Activated naive CD8-positive, alpha-beta T cell treated with anti-CD3 and anti-CD28 coated beads for 36 hours (primary cell): ENCODE measurements around the gene LGI4. TPM values are rescaled to one million over a fixed set of nuclear protein-coding genes. Genes with fewer than 3 reads are reported as not detected.
"Not testable (repeated sequence)": the region's sequence is repeated elsewhere in the genome, so short reads cannot be mapped to it uniquely, and the experiment has no call there.

Source experiments
- DNase-seq: peaks from one replicate; pipeline ENCODE4 v3.0.0; 2021
- H3K27ac Mint-ChIP-seq: one replicate; pipeline ENCODE4 v1.8.0; 2022; ENCODE audit warnings: mild to moderate bottlenecking, moderate library complexity, mixed read lengths
- H3K27me3 Mint-ChIP-seq: one replicate; pipeline ENCODE4 v1.8.0; 2022; ENCODE audit warnings: mild to moderate bottlenecking, mixed read lengths
- H3K36me3 Mint-ChIP-seq: one replicate; pipeline ENCODE4 v1.8.0; 2021; ENCODE audit warnings: mild to moderate bottlenecking, mixed read lengths
- H3K4me1 Mint-ChIP-seq: one replicate; pipeline ENCODE4 v1.8.0; 2021; ENCODE audit warnings: mixed read lengths
- H3K4me3 Mint-ChIP-seq: one replicate; pipeline ENCODE4 v1.8.0; 2022; ENCODE audit warnings: mild to moderate bottlenecking, moderate library complexity, mixed read lengths
- H3K9me3 Mint-ChIP-seq: one replicate; pipeline ENCODE4 v1.8.0; 2022; ENCODE audit warnings: mixed read lengths
- total RNA-seq, 2 experiments: library from RNA; stranded (reverse); gene quantifications; one replicate each; pipeline ENCODE4 v1.2.3, GENCODE V29; 2021

Gene LGI4
- total RNA-seq, 2 experiments from 2014 or later: not detected

DNA sequence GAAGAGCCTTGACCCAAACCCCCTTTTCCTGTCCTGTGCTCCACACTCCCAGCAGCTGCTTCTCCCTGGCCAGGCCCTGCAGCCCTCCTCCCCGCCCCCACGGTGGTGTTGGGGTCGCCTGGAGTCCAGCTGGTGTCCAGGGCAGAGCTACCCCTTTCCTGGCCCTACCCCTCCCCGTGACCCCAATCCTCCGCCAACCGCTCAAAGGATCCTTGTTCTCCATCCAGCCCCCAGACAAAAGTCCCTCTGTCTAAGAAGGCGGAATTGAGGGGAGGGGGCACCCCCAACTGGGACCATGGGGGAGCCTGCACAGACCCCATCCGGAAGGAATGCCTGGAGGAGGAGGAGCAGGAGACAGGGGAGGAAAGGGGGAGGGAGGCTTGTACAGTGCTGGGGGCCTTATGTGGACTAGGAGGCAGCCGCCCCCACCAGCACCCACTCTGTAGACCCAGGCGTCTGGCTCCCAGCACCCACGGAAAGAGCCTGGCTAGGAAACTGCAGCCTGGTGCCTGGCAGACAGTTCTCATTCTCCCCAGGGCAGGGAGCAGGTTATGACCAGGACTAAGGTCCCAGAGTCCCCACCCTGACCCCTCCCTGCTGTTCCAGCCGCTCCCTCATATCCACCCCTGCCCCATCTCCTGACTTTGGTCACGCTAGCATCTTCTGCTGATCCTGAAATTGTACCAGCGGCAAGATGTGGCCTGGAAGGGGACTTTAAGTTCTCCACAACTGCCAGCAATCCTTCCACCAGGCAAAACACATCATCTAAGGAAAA lies 19.5 kb downstream of the LGI4 start, which contains the start of gene FXYD3:
Gene FXYD3, plus strand, starts transcription at position 647 of the 775 bp plus-strand sequence. CDS start 3,554 bp downstream, outside the sequence.
- H3K27ac Mint-ChIP-seq: no peak within 1 kb of the TSS
- H3K27me3 Mint-ChIP-seq: no peaks in the 10 kb centered on the region
- no peaks in the 10 kb centered on the region for H3K36me3 Mint-ChIP-seq
- no peaks in the 10 kb centered on the region for H3K9me3 Mint-ChIP-seq
- no peak for DNase-seq
- H3K4me1 Mint-ChIP-seq: peaks cover 5% of the 10 kb centered on the region
- H3K4me3 Mint-ChIP-seq: no peak within 1 kb of the TSS

DNA sequence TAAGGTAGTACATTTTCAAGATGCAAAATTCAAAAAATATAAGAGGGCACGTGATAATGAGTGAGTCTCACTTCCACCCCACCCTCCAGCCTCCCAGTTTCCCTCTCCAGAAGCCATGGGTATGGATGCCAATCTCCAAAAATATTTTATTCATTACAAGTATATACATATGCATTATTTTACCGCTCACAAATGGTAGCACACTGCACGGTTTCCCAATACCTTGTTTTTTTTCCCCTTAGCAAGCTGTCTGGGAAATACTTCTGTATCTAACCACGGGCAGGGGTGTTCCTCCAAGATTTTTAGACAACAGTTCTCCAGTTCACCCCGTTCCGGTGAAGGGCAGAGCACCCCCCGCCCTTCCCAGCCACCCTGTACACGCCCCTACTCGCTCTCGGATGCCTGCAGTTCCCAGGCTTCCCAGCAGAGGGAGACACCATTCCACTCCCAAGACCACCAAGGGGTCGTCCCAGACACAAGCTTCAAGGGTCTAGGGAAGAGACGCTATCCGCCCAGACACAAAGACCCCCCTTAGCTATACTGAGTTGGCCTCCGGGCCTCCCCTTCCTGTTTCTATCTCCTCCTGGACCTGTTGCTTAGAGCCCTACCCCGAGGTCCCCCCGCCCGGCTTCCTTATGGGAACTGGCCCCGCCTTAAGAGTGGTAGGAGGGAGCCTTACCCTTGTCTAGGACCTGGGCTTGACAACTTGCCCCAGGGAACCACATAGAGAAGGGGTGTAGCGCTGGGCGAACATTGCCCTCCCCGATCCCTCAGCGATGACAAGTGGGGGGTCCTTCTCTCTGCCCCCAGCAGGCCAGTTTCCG lies 20.3 kb downstream of the LGI4 start:
- H3K36me3 Mint-ChIP-seq: no peaks in the 10 kb centered on the region
- DNase-seq: peak; percentile 70
- no peaks in the 10 kb centered on the region for H3K27me3 Mint-ChIP-seq
- peak overlapping the region; percentile 42 for H3K27ac Mint-ChIP-seq
- H3K9me3 Mint-ChIP-seq: no peaks in the 10 kb centered on the region
- H3K4me1 Mint-ChIP-seq: peaks cover 5% of the 10 kb centered on the region
- no peak overlapping the region for H3K4me3 Mint-ChIP-seq

- H3K27ac Mint-ChIP-seq: no peak overlapping the region
- no peaks in the 10 kb centered on the region for H3K27me3 Mint-ChIP-seq
- no peaks in the 10 kb centered on the region for H3K9me3 Mint-ChIP-seq
These were observed 21.7 kb downstream of the LGI4 start for GRCh38 chr19:35112995-35113688.

DNA sequence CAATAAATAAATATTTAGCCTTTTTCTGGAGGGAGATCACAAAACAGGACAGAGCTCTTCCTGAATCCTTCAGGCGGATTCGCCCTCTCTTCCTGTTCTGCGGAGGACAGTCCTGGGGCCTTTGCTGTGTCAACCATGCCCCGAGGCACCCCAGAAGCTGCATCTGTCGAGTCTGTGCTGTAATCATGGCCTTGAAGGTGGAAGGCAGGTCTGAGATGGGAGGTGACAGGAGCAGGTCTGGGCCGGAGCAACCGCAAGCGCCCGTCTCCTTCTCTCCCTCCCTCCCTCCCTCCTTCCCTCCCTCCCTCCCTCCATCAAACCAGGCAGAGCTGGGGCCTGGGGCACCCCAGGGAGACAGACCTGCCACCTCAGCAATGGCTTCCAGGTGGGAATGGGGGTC lies 23.9 kb downstream of the LGI4 start:
- Mint-ChIP-seq H3K27ac (no peak overlapping the region), H3K4me3 (no peak overlapping the region), H3K36me3 (peaks cover 1% of the 10 kb centered on the region), H3K4me1 (peaks cover 10% of the 10 kb centered on the region), H3K9me3 (no peaks in the 10 kb centered on the region), H3K27me3 (no peaks in the 10 kb centered on the region)
- no peak for DNase-seq

More at GRCh38 chr19:35112995-35113688, 21.7 kb downstream of the LGI4 start:
- Mint-ChIP-seq H3K36me3 (no peaks in the 10 kb centered on the region), H3K4me3 (no peak overlapping the region), H3K4me1 (peaks cover 5% of the 10 kb centered on the region)
- DNase-seq: no peak

DNA sequence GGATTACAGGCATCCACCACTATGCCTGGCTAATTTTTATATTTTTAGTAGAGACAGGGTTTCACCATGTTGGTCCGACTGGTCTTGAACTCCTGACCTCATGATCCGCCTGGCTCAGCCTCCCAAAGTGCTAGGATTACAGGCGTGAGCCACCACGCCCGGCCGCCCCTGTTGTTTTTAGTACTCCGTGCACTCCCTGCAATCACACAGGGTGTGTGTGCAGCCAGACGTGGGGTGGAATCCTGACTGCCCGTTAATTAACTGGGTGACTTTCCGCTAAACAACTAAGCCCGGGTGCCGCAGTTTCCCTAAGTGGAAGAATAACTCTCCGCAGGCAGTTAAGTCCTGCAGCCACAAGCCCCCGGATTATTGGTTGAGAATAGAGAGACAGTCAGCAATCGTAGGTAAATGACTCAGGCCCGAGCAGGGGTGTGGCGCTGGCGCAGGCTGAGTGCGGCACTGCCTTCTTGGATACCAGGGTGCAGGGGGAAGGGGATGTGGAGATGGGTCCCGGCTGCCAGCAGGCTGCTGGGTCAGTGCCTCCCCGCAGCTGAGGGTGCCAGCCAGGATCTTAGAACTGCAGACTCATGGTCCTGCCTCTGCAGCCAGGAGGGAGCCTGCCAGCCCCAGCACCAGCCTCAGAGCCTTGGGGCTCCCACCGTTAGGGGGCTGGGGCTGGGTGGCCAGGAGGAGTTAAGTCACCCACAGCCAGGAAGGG lies 25.3 kb downstream of the LGI4 start:
- Mint-ChIP-seq H3K27me3 (no peaks in the 10 kb centered on the region), H3K4me1 (peaks cover 7% of the 10 kb centered on the region), H3K27ac (no peak overlapping the region), H3K36me3 (peaks cover 2% of the 10 kb centered on the region), H3K9me3 (no peaks in the 10 kb centered on the region), H3K4me3 (no peak overlapping the region)
- no peak for DNase-seq

- Mint-ChIP-seq H3K9me3 (no peaks in the 10 kb centered on the region), H3K4me3 (no peak overlapping the region), H3K27me3 (no peaks in the 10 kb centered on the region), H3K36me3 (peaks cover 2% of the 10 kb centered on the region), H3K27ac (no peak overlapping the region), H3K4me1 (peaks cover 5% of the 10 kb centered on the region)
- DNase-seq: no peak
These were observed 26.1 kb downstream of the LGI4 start for GRCh38 chr19:35108730-35109129.

GRCh38 chr19:35107545-35107944 lies 27.3 kb downstream of the LGI4 start:
- Mint-ChIP-seq H3K27ac (no peak overlapping the region), H3K4me1 (peaks cover 5% of the 10 kb centered on the region), H3K4me3 (no peak overlapping the region), H3K36me3 (peaks cover 2% of the 10 kb centered on the region), H3K27me3 (no peaks in the 10 kb centered on the region), H3K9me3 (no peaks in the 10 kb centered on the region)
- DNase-seq: no peak

- H3K4me1 Mint-ChIP-seq: peaks cover 5% of the 10 kb centered on the region
- DNase-seq: no peak
- no peaks in the 10 kb centered on the region for H3K9me3 Mint-ChIP-seq
- H3K27ac Mint-ChIP-seq: no peak overlapping the region
- H3K36me3 Mint-ChIP-seq: peaks cover 2% of the 10 kb centered on the region
- H3K27me3 Mint-ChIP-seq: no peaks in the 10 kb centered on the region
- no peak overlapping the region for H3K4me3 Mint-ChIP-seq
These were observed 27.8 kb downstream of the LGI4 start for GRCh38 chr19:35106898-35107541.

- Mint-ChIP-seq H3K4me1 (peaks cover 5% of the 10 kb centered on the region), H3K27me3 (no peaks in the 10 kb centered on the region), H3K27ac (peak overlapping the region; percentile 43), H3K36me3 (peaks cover 2% of the 10 kb centered on the region), H3K4me3 (no peak overlapping the region), H3K9me3 (no peaks in the 10 kb centered on the region)
- no peak for DNase-seq
These were observed 28.6 kb downstream of the LGI4 start for GRCh38 chr19:35106291-35106583.

GRCh38 chr19:35105411-35106290 lies 29.2 kb downstream of the LGI4 start:
- Mint-ChIP-seq H3K27me3 (no peaks in the 10 kb centered on the region), H3K4me3 (no peak overlapping the region), H3K27ac (no peak overlapping the region), H3K9me3 (no peaks in the 10 kb centered on the region), H3K36me3 (peaks cover 2% of the 10 kb centered on the region), H3K4me1 (peaks cover 5% of the 10 kb centered on the region)
- no peak for DNase-seq

- Mint-ChIP-seq H3K4me3 (no peak overlapping the region), H3K27me3 (no peaks in the 10 kb centered on the region), H3K4me1 (peaks cover 5% of the 10 kb centered on the region), H3K9me3 (no peaks in the 10 kb centered on the region), H3K36me3 (peaks cover 2% of the 10 kb centered on the region), H3K27ac (no peak overlapping the region)
- DNase-seq: no peak
These were observed 29.8 kb downstream of the LGI4 start for GRCh38 chr19:35105047-35105410.

- Mint-ChIP-seq H3K27ac (no peak overlapping the region), H3K4me3 (no peak overlapping the region)
These were observed 30.5 kb downstream of the LGI4 start for GRCh38 chr19:35104361-35104760.

GRCh38 chr19:35103614-35104013 lies 31.2 kb downstream of the LGI4 start:
- H3K36me3 Mint-ChIP-seq, H3K9me3 Mint-ChIP-seq, H3K4me1 Mint-ChIP-seq, H3K27ac Mint-ChIP-seq, H3K4me3 Mint-ChIP-seq, DNase-seq, H3K27me3 Mint-ChIP-seq: not testable (repeated sequence)

More at GRCh38 chr19:35104361-35104760, 30.5 kb downstream of the LGI4 start:
- Mint-ChIP-seq H3K27me3 (no peaks in the 10 kb centered on the region), H3K4me1 (peaks cover 5% of the 10 kb centered on the region), H3K36me3 (peaks cover 2% of the 10 kb centered on the region), H3K9me3 (no peaks in the 10 kb centered on the region)
- no peak for DNase-seq

- not testable (repeated sequence) for H3K4me1 Mint-ChIP-seq, H3K9me3 Mint-ChIP-seq, H3K36me3 Mint-ChIP-seq, H3K4me3 Mint-ChIP-seq, DNase-seq, H3K27ac Mint-ChIP-seq, H3K27me3 Mint-ChIP-seq
These were observed 32.9 kb downstream of the LGI4 start for GRCh38 chr19:35101949-35102348.
